Measurements from ENCODE around the gene NAA10.
"Not testable (repeated sequence)": the region's sequence is repeated elsewhere in the genome, so short reads cannot be mapped to it uniquely, and the experiment has no call there.

NAA10 gene

DNA sequence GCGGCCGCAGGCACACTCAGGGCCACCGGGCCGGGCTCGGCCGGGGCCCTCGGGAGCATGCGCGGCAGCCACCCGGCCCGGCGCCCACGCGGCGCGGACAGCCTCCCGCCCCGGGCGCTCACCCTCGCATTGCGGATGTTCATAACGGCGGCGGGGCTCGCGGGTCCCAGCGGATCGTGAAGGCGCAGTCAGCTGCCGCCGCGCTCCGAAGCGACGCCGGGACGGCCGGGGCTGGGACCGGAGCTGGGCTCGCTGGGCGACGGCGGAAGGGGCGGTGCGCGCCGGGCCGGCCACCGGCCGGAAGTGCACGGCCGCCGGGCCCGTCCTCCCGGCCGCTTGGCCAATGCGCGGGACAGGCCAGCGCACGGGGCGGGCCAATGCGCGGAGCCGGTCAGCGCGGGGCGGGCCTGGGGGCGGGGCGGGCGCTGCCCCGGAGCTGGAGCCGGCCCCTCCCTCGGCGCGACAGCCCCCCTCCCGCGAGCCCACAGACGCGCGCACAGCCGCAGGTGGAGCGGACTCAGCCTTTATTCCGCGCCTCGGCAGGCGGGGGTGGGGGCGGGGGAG is at the start of gene NAA10:
Gene NAA10 (minus strand): TSS at position 276 of the 564 bp plus-strand sequence. CDS start 133 bp downstream, at position 143.
- peak; percentile 23 for DNase-seq

DNA sequence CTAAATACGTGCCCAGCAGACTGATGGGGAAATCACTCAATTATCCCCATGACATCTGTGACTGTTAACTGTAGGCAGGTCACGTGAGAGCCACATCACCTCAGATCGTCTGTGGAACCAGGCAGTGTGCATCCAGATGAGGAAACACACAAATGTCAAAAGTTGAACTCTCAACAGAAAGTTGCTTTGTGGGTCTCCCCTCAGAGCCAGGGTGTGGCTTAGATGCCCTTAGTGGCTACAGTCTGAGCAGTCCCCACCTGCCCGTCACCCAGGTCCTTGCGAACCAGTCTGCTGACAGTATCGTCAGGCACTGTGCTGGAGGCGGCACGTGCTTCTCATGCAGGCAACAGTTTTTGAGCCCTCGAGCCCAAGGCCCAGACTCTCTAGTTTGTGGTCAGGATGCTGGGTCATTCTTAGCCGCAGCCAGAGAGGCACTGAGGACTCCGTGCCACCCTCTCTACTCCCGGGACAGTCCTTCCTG is 48.5 kb upstream of the NAA10 start:
- DNase-seq, result no peak

DNA sequence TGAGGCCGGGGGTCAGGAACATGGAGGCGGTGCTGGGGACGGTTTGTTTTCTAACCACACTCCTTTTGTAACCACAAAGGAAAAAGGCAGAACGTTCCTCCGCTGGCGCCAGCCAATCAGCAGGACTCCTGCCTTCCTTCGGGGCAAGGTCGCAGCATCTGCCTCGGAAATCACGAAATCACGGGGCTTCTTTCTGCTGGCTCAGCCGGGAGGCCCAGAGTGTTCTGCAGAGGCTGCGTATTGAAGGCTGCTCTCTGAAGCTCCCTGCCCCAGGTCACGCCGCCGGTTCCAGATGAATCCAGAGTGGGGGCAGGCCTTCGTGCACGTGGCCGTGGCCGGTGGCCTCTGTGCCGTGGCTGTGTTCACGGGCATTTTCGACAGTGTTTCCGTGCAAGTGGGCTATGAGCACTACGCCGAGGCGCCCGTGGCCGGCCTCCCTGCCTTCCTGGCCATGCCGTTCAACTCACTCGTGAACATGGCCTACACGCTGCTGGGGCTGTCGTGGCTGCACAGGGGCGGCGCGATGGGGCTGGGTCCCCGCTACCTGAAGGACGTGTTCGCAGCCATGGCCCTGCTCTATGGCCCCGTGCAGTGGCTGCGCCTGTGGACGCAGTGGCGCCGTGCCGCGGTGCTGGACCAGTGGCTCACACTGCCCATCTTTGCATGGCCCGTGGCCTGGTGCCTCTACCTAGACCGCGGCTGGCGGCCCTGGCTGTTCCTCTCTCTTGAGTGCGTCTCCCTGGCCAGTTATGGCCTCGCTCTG is 47.1 kb upstream of the NAA10 start:
- DNase-seq, result no peak

DNA sequence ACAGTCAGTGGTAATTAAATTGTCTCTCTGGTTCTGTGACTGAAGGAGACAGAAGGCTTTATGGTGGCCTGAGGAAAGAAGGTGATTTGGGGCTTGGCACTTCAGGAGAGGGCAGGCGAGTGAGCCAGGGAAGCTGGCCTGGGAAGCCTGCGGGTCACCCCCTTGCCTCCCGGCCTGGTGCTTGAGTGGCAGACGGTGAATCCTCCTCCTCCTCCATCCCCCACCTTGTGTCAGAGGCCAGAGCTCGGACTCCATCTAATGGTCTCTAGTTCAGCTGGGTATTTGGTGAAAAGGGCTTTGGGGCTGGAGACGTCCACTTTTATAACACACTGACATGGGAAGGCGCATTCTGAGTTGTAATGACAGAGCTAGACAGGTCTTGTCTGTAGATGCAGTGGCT is 46.4 kb upstream of the NAA10 start:
- no peak for DNase-seq

DNA sequence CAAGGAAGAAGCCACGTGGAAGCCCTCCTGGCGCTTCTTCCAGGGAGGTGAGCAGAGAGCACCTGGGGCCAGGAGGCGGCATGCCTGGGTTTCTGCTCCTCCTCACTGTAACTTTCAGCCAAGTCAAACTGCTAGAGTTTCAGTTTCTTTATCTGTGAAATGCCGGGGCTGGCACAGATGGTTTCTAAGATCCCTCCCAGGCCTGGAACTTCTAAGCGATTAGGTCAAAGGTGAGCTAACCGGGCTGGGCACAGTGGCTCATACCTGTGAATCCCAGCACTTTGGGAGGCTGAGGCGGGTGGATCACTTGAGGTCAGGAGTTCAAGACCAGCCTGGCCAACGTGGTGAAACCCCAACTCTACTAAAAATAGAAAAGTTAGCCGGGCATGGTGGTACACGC is 45.6 kb upstream of the NAA10 start:
- DNase-seq, result not testable (repeated sequence)

DNA sequence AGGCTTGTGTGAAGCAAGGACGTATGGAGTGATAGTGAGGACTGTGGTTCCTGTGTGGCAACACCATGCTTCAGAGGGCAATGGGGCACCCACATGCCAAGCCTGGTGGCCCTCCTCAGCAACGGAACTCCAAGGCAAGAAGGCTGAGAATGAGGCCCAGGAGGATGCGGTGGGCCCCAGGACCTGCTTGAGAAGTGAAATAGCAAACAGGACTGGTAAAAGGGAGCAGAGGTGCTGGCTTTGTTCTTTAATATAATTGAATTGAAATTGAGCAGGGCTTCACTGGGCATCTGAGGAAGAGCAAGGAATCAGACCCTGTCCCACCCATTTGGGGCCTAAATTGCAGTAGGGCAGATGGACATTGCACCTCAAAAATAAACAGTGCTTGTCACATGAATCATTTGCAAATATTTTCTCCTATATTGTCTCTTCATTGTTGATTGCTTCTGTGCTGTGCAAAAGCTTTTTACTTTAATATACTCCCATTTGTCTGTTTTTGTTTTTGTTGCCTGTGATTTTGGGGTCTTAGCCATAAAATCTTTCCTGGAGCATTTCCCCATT is 40.0 kb upstream of the NAA10 start:
- no peak for DNase-seq

DNA sequence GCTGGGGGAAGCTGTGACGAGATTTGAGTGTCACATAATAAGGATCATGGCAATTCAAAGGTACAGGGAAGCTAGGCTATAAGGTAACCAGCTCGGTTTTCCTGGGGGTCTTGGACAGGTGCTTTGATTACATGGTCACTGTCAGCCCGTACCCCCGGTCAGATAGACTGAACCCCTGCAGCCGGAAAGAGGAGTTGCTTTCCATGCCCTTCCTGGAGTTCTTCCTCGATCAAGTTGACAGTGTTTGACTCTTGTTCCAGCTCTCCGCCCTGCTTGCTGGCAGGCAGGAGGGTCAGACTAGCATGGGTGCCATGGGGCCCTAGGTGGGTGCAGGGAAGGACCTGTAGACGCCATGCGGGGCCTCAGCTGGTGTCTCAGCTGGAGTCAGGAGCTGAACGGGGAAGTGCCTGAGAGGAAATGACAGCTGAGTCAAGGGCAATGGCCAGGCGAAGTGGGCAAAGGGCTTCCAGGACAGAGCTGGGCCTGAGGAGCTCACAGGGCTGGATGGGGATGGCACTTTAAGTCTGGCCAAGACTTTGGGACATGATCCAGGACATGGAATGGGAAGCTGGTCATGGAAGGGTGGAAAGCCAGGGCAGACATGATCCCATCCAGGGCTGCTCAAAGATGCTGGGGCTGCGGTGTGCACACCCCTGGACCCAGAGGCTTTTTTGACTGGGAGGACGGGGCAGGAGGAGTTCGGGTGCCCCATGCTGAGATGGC is 39.3 kb upstream of the NAA10 start:
- DNase-seq, result no peak

DNA sequence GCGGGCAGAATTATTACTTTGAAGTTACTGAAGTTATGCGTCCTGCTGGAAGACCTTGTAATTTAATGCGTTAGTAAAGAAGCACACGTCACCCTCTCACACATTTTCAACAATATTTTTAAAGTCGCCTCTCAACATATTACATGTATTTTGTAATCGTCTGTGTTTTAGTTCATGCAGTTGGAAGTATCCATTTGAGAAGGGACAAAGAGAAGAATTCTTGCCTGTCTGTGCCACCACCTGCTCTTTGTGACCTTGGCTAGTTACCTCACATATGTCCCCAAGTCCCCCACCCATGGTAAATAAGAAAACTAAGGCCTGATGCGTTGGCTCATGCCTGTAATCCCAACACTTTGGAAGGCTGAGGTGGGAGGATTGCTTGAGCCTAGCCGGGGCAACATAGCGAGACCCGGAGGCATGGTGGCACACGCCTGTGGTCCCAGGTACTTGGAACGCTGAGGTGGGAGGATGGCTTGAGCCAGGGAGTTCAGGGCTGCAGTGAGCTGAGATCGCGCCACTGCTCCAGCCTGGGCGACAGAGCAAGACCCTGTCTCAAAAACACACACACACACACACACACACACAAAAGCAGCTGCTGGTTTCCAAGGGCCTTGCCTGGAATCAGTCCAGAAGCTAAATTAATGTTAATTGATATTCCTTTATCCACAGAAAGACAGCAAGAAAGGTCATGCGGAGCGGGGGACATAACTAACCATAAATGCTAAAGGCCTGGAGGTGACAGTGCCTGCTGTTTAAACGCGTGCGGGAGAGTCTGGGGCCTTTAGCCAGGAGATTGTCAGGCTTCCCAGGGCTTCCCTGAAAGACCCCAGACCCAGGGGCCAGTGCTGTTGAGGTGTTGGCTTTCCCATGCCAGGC is 38.5 kb upstream of the NAA10 start:
- no peak for DNase-seq

DNA sequence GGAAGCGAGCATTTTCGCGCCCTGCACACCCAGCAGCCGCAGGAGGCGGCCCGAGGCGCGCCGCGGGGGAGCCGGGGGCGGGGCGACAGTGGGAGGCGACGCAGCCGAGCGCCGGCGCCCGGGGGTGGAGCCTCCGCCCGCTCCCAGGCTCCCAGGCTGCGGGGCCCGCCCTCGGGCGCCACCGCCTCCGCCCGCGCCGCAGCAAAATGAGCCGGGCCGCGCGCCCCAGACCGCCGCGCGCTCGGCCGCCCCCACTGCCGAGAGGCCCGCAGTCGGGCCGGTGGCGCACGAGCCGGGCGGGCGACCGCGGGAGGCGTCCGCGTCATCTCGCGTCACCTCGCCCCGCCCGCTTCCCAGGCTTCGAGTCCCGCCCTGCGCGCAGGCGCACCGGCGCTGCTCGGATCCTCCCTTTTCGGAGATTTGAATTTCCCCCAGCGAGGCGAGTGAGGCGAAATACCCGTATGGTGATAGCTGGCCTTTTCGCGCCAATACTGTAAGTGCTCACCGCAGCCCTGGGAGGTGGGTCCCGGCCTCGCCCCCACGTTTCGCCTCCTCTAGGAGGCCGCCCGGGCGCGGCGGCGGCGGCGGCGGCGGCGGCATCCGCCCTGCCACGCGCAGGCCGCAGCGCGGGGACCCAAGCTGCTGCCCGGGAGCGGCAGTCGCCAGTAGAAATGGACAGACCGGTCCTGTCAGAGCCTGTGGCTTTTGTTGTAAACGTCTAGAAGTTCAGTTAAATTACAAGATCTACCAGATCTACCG is 37.7 kb upstream of the NAA10 start, which contains the start of gene TMEM187:
Gene TMEM187 (plus strand): TSS at position 387 of the 759 bp plus-strand sequence. CDS start 9,309 bp downstream, outside the sequence.
- peak; percentile 80 for DNase-seq

DNA sequence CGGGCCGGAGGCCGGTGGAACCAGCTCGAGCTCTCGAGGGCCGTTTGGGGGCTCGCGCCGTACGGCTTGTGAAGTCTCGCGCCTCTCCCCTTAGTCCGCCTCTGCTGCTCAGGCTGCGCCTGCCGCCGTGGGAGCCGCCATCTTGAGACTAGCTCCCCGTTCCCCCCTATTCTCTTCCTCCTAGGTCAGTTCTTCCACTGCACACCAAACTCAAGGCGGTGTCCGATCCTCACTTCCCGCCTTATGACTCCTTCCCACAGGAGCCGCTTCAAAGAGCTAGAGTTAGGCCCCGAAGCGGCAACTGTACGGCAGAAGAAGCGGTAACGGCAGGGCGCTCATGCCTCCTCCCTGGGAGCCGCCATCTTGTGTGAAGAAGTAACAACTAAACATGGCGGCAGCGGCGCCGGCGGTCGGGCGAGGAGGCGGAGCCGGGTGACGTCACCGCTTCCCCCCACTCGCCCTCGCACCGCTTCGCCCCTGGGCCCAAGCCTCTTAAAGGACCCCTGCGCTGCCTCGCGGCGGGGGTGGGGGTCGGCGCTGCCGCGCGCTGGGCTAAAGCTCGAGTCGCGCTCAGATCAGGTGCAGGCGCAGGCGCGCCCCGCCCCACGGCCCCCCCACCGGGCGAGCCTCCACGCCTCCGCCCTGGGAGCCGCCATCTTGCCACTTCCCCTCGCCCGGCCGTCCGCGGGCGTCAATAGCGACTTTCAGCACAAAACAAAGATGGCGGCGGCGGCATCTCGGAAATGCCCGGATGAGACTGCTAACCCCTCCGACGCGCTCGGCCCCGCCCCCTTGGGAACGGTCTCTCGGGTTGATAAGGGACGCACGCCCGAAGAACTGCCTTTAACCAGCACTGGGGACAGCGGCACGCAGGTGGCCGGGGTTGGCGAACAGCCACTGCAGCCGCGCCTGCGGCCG is 36.9 kb upstream of the NAA10 start, which contains the start of gene HCFC1:
Gene HCFC1 (minus strand): TSS at position 369 of the 918 bp plus-strand sequence. CDS start 978 bp downstream, outside the sequence.
- peak; percentile 80 for DNase-seq

DNA sequence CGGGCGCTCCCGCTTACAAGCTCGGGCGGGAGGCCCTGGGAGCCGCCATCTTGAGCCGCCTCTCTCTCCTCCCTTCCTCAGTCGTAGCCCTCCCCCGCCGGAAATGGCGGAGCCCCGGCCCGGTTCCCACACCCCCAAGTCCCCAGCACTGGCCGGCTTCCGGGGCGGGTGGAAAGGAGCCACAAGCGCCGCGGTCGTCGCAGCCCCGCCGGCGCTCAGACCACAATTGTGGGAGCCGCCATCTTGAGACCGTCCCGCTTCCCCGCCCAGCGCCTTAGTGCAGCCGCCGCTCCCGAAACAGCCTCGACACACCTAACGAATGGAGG is 36.2 kb upstream of the NAA10 start:
- peak; percentile 54 for DNase-seq

DNA sequence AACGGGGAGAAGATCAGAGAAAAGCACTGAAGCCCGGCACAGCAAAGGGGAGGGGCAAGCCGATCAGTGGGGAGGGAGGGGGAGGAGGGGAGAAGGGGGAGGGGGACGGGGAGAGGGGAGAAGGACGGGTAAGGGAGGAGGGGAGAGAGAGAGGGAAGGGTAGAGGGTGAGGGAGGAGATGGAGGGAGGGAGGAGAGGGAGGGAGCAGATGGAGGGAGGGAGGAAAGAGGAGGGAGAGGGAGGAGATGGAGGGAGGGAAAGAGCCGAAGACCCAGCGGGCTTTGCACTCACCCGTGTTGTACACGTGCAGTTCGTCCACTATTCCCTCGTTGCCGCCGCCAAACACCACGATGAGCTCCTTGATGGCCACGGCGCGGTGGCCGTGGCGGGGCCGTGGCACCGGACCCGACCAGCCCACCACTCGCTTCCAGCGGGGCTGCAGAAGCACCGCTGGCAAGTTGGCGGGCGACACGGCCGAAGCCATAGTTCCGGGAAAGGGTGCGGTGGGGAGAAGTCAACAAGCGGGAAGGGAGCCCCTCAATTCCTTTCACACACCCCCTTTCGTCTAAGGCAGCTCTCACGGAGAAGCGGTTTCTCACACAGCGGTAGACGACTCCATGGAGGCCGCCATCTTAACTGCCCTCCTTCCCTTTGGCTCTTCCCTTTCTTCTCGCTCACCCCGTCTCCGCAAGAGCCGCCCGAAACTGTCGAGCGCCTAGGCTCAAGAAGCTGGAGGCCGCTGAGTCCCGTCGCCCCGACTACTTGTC is 35.7 kb upstream of the NAA10 start:
- DNase-seq, result no peak

DNA sequence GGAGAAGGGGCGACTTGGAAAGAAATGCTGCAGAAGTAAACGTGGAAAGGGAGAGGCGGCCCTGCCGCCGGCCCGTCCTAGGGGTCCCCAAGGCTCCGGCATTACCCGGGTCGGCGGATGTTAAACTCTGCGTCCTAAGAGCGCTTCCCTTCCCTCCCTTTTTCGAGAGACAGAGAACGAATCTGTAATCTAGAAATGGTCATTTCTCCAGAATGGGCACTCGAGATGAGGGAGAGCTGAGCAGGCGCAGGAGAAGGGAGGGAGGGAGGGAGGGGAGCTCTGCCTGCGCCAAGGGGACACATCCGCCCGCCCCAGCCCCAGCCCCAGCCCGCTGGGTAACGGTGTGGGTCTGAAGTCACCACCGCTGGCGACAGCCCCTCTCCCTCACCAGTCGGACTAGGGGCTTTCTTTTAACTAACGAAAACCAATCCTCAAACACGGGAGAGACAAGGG is 35.1 kb upstream of the NAA10 start:
- no peak for DNase-seq

DNA sequence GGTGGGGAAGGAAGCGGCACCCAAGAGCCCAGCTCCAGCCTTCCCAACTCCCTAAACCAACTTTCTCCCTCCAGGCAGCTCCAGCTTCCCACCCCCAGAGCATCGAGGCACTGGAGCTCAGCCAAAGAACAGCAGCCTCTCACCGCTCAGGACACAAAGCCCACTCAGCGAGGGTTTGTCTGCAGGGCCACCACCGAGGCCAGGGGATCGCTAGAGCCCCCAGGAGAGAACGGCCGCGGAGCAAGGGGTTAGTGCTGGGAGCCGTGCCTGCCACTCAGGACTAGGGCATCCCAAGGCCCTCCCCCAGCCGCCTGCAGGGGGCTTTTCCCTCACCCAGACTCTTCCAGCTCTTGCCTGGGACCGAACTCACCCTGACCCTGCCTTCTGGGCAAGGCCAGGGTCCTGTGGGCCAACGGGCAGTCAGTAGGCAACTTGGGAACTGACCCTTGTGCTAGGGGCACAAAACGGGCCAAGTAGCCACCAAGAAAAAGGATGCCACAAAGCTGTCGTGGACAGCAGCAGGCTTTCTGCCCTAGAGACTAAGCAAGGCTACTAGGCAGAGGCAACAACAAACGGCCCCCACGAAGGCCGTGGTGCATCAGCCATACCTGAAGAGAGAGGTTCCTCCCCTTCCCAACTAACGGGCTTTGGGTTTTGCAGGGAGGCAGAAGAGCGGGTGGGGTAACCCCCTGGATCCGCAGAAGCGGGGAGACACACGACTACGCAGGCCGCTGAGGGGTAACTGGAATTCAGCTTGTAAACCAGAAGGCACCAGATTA is 34.5 kb upstream of the NAA10 start:
- no peak for DNase-seq

DNA sequence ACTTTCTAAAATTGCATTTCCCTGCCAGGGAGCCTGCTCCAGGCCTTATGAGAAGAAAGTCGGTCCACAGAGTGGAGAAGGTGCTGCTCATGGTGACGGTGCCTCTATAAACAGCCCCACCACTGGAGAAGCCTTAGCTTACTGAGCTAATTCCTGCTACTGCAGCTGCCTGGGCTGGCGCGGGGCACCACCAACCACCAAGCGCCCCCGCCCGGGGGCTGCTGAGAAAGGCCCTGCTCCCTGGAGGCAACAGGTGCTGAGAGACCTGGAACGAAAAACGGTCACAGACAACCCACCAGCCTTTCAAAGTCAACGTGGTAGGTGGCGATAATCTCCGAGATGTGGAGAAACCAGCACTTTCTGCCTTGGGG is 33.9 kb upstream of the NAA10 start:
- no peak for DNase-seq

DNA sequence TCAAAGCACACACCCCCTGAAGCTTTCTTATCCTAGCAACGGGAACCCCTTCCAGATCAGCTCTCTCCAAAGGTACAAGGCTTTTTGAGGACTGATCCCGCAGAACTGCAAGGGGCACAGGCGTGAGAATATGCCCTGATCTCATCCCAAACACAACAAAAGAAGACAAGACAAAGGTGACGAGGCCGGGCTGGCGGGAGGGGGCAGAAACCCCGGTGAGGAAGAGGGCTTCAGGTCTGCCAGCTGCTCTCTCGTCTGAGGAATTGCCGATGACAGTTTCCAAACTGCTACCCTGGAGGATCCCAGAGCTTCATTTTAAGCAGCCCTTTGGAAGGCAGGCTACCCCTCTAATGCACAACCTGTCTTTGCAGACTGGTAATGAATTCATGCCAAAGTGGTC is 33.4 kb upstream of the NAA10 start:
- DNase-seq, result no peak

DNA sequence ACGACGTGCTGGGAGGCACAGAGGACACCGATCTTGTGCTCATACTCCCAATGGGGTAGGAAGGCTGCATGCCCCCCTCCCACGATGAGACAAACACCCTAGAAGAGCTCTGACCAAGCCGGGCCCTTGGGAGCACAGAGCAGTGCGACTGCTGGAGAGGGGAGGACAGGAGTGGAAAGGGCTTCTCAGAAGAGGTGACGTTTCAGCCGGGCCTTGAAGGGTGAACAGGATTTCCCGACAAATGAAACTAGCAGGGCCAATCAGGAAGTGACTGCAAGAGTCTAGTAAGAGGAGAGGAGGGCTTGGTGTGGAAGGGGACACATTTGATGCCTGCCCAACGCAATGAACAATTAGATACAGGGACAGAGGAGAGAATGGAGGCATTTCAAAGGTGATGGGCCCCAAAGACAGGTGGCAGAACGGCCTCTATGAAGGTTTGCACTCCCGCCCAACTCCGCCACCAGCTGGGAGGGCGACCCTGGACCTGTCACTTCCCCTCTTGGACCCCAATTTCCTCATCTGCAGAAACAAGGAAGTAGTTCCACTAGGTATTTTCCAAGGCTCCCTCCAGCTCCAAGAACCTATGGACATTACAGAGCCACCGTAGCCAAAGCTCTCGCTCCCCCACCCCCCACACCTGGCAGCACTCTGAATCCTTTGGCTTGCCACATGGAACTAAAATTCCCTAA is 32.8 kb upstream of the NAA10 start:
- no peak for DNase-seq

Measured in T1000 (cell line).